Dermis microvascular lymphatic vessel endothelial cell (primary cell): ENCODE results near the gene RAB40C. TPM values are rescaled to one million over a fixed set of nuclear protein-coding genes. Genes with fewer than 3 reads are reported as not detected.

Experiments
- DNase-seq, 2 donors: peaks; one replicate each; pipeline versions ENCODE4 v3.0.0 to v3.0.0-alpha.2; 2010; ENCODE audit warnings: low read depth in 2 of 2
- total RNA-seq: library from RNA; depleted of rRNA; stranded (reverse); fragments of >200 nt; gene quantifications from 2 replicates; pipeline ENCODE4 v1.2.1, GENCODE V29; 2014

Gene RAB40C
- total RNA-seq, 1 donor from 2014 or later: 9.2 TPM

- DNase-seq: no peak
Observed at GRCh38 chr16:574021-574760, 15.7 kb upstream of the RAB40C start.

DNA sequence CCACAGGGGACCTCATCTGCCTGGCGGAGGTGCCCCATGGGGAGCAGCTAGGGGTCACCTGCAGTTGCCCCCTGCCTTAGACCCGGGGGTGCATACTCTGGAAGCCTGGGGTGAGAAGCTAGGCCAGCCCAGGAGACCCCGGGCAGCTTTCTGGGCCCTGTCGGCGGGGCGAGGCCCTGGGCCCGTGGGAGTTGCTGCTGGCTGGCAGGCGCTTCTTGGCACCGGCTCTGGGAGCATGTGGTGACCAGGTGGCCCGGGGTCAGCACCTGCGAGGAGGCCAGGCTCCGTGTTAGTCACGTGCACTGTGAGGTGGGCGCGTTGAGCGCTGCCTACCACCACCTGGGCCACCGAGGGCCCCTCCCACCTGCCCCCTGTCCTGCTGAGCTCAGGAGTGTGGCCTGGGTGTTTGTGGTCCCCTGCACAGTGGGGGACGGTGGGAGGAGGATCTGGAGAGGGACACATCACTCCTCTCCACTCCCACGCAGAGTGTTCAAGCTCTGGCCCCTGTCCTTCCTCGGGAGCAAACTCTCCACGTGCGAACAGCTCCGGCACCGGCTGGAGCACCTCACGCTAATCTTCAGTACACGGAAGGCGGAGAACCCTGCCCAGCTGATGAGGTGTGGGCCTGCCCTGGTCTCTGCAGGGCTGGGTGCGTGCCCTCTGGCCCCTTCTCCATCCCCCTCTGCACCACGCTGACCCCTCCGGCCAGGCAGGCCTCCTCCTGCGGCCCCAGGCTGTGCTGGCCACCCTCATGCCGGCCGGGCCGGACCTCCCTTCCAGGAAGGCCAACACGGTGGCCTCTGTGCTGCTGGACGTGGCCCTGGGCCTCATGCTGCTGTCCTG, 14.3 kb upstream of the RAB40C start:
- DNase-seq: no peak

GRCh38 chr16:576197-576822, 13.6 kb upstream of the RAB40C start:
- peak in 1 of 2 donors; percentile 18 for DNase-seq

GRCh38 chr16:576823-577201, 13.1 kb upstream of the RAB40C start:
- DNase-seq: no peak

DNA sequence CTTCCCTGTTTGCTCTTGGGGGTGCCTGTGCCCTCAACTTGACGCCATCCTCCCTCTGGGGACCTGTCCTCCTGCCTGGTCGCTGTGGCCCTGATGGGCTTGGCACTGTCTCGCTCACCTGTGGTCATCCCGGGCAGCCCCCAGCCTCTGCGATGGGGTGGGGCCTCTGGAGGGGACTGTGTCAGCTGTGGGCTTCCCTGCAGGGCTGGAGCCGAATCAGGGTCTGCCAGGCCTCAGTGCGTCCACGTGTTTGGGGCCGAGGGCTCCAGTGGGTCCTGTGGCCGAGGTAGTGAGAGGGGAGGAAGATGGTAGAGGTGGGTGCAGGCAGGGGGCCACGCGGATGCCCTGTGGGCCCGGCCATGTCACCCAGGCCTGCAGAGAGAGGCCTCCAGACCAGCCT, 12.1 kb upstream of the RAB40C start:
- no peak for DNase-seq

GRCh38 chr16:578232-578869, 11.5 kb upstream of the RAB40C start:
- no peak for DNase-seq

DNA sequence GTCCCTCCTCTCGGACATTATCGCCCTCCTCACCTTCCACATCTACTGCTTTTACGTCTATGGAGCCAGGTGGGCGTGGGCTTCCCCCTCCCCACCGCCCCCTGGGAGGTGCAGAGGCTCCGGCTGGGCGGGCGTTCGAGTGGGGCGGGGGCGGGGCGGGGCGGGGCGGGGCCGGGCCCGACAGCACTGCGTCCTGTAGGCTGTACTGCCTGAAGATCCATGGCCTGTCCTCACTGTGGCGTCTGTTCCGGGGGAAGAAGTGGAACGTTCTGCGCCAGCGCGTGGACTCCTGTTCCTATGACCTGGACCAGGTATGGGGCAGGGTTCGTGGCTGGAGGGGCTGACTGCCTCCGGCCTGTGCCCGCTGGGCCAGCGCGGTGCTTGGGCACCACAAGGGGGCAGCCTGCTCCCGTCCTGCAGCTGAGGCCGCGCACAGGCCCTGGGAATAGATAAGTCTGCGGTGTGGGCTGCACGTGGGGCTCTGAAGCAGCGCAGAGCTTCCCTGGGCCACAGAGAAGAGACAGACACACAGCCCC, 10.9 kb upstream of the RAB40C start:
- peak in 1 of 2 donors; percentile 75 for DNase-seq

DNA sequence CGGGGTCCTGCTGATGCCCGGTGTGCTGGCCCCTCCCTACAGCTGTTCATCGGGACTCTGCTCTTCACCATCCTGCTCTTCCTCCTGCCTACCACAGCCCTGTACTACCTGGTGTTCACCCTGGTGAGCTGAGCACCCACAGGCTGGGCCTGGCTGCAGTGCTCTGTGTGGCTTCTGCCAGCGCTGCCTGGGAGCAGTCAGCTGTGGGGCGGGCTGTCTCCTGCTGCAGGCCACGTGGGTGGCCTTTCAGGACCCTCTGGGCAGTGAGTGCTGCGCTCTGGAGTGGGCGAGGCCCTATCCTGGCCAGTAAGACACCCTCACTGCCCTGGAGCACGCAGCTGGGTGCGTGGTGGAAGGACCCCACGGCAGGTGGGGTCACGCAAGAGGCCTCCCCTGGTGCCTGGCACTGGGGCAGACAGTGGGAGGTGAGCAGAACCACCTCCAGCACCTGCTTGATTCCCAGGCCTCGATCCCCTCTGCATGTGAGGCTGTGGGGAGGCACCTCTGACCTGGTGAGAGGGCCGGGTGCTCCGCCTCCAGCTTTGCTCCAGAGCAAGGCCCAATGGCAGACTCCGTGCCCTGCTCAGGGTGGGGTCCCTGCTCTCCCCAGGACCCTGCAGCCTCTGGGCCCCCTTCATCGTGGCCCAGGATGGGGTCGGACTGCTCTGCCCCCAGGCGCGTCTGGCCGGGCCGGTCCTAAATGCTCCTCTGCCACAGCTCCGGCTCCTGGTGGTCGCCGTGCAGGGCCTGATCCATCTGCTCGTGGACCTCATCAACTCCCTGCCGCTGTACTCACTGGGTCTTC, 9.5 kb upstream of the RAB40C start:
- DNase-seq: no peak

- no peak for DNase-seq
Observed at GRCh38 chr16:580946-581498, 8.8 kb upstream of the RAB40C start.

DNA sequence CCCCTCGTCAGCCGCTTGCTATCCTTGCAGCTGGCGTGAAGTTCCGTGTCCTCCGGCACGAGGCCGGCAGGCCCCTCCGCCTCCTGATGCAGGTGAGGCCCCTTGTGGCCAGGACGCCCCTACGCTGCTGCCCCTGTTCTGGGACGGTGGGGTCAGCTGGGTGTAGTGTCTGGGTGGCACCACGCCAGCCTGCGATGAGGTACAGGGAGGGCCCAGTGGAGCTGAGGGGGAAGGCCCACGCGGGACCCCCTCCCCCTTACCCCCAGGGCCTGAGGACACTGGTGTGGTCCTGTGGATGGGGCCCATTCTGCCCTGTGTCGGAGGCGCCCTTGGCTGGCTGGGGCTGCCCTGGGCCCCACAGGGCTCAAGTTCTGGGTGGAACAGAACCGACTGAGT, 7.7 kb upstream of the RAB40C start:
- DNase-seq: no peak

DNA sequence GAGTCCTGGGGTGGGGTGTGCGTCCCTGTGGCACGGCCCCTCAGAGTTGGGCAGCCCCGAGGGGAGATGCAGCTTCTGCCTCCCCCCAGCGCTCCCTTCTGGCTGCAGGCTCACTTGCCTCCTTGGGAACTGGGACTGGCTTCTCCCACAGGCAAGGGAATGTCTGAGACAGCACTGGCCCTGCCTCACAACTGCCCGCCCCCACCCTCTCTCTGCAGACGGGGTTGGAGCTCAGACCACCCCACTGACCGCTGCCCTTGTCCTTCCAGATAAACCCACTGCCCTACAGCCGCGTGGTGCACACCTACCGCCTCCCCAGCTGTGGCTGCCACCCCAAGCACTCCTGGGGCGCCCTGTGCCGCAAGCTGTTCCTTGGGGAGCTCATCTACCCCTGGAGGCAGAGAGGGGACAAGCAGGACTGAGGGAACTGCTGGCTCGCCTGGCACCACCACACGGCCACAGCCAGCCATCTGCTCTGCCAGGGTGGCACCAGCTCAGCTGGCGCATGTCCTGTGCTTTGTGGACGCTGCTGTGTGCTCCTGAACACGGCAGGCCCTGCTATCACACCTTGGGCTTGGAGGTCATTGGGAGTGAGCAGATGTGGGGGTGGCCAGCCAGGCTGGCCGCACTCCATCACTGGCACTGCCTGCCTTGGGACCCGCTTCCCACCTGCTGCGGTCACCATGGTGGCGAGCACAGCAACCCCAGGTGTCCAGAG, 7.1 kb upstream of the RAB40C start:
- DNase-seq: no peak

GRCh38 chr16:583470-583814, 6.4 kb upstream of the RAB40C start:
- no peak for DNase-seq

DNA sequence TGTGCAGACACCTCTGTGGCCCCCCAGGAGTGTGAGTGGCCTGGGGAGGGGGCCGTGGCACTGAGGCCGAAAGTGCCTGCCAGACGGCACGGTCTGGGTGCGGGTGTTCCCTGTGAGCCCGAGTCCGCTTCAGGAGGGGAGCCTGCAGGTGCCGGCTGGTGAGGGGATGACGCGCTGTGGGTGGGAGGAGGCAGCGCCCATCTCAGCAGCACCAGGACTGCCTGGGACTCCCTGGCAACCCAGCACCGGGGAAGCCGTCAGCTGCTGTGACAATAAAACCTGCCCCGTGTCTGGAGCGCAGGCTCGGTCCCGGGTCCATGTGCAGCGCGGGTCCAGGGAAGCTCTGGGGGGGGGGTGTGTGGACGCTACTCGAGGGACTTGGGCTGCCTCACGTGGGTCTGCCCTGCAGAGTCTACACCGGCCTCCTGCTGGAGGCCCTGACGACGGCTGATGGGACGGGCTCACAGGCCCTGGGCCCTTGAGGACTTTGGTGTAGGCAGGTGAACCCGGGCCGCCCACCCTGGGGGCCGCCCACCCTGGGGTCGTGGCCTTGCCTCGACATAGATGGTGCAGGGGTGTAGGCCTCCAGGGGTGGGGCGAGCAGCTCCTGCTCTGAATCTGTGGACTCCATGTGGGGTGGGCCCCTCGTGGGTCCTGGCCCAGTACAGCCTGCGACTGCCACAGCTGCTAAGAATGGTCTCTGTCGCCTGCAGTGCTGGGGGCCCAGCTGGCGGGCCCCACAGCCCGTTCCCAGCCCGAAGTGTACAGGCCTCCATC, 5.9 kb upstream of the RAB40C start:
- no peak for DNase-seq

DNA sequence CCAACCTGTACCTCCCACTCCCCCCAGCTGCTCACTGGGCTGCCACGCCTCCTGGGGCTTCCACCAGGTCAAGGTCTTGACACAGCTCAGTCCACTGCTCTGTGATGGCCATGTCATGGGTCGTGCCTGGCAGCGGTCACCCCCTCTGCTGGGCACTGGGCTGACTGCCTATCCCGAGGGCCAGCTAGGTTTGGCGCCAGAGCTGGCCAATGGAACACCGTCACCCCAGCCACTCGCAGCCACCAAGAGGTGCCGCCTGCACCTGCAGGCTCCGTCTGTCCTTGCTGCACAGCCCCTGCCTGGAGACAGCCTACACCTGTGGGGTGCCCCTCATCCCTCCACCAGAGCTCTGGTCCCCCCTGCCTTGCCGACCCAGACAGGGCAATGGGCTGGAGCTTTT, 4.5 kb upstream of the RAB40C start:
- DNase-seq: no peak

- no peak for DNase-seq
Observed at GRCh38 chr16:586047-586644, 3.7 kb upstream of the RAB40C start.

- no peak for DNase-seq
Observed at GRCh38 chr16:586645-587590, 2.9 kb upstream of the RAB40C start.

DNA sequence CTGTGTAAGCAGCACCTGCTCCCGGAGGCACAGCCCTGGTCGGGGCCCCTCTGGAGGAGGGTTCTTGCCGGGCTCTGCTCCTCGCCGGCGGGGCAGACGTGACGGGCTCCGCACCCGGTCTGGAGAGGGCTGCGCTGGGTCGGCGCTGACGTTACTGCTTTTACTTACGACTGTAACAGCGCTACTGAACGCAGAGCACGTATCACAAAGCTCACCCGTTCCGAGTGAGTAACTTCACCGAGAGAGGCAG, 1.3 kb upstream of the RAB40C start:
- peak in 1 of 2 donors; percentile 77 for DNase-seq
